Activated T-cell treated with anti-CD3 and anti-CD28 coated beads for 4 hours (primary cell): ENCODE results near the gene DPEP3.
A peak's percentile ranks its signal among the peaks of the same experiment; 100 is the strongest.
"Not testable (repeated sequence)": the region's sequence is repeated elsewhere in the genome, so short reads cannot be mapped to it uniquely, and the experiment has no call there.

Experiments
- DNase-seq: peaks from one replicate; pipeline ENCODE4 v3.0.0-alpha.2; 2020

The DPEP3 gene, protein sequence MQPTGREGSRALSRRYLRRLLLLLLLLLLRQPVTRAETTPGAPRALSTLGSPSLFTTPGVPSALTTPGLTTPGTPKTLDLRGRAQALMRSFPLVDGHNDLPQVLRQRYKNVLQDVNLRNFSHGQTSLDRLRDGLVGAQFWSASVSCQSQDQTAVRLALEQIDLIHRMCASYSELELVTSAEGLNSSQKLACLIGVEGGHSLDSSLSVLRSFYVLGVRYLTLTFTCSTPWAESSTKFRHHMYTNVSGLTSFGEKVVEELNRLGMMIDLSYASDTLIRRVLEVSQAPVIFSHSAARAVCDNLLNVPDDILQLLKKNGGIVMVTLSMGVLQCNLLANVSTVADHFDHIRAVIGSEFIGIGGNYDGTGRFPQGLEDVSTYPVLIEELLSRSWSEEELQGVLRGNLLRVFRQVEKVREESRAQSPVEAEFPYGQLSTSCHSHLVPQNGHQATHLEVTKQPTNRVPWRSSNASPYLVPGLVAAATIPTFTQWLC

DNA sequence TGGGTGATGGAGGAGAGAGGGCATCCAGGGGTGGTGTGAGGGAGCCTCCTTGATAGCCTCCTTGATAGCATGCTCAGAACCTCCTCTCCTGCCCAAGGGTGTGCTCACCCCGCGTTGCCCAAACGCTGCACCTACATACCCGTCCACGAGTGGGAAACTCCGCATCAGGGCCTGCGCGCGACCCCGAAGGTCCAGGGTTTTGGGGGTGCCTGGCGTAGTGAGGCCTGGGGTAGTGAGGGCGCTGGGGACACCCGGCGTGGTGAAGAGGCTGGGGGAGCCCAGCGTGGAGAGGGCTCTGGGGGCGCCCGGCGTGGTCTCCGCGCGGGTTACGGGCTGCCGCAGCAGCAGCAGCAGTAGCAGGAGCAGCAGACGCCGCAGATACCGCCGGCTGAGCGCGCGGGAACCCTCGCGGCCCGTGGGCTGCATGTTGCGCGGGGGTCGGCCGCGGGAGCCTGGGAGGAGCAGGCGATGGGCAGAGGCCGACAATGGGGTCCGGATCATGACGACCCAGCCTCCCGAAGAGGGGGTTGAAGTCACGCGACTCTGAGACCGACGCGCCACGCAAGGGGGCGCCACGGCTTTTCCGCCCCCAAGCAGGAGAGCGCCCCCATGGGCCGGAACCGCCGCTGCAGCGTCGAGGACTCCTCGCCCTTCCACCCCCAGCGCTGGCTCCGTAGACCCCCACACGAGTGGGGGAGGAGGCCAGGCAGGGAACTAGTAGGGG, at the start of gene DPEP3:
Gene DPEP3, minus strand, starts transcription at position 545 of the 724 bp plus-strand sequence. Its CDS starts 119 bp downstream, at position 426.
- no peak for DNase-seq

GRCh38 chr16:68028996-68029395, 48.7 kb upstream of the DPEP3 start:
- DNase-seq: no peak

DNA sequence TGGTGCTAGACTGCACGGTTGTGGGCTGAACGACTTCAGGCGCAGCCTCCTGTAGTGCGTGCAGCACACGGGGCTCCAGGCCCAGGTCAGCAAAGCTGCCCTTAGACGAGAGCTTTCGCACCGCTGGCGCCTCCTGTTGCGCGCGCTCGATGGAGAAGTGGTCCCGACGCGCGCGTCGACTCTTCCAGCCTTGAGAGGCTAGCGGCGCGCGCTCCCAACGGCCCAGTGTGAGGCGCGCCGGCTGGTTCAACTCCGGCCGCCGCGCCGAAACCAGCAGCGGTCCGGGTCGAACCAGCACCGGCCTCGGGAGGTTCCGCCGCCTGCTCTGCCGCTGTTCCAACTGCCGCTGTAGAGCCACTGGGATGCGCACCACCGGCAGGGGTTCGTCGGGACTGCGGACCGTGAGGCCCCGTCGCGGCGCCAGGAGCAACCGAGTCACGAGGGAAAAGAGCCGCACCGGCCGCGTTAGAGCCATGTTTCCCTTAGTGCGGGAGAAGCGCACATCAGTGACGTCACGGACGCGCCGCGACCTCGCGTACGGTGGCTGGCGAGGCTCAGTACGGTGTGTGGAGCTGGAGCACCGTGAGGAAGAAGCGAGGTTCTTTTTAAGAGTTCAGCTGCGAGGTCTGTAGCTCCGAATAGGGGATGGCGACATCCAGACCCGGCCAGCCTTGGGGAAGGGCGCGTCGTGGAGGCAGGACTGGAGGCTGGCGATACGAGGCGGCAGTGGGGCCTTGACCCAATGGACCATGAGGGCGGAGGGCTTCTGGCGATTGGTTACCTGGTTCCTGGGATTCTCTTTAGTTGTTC, 42.6 kb upstream of the DPEP3 start, which contains the start of the genes DDX28 and DUS2:
Gene DDX28, minus strand, starts transcription at position 505 of the 810 bp plus-strand sequence. Its CDS starts 30 bp downstream, at position 475.
Gene DUS2, plus strand, starts transcription at position 557 of the 810 bp plus-strand sequence. CDS start 14,740 bp downstream, outside the sequence.
- peak; percentile 95 for DNase-seq

DNA sequence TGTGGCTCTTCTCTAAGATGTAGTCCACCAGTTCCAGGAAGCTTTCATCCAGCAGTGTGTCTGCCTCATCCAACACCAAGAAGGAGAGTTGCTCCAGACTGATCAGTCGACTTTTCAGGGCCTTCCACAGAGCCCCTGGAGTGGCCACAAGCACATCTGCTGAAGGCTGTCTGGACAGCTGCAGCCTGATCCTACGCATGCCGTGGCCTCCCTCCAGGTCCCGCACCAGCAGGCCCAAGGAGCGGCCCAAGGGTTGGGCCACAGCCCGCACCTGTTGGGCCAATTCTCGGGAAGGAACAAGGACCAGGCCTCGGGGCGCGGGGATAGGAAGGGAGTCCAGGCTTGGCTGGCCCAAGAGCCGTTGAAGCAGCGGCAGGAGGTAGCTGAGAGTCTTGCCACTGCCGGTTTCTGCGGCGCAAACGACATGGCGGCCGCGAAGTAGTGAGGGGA, 42.0 kb upstream of the DPEP3 start:
- DNase-seq: no peak

- DNase-seq: no peak
These were observed 41.2 kb upstream of the DPEP3 start for GRCh38 chr16:68021490-68021889.

- DNase-seq: no peak
These were observed 38.9 kb upstream of the DPEP3 start for GRCh38 chr16:68019167-68019680.

DNA sequence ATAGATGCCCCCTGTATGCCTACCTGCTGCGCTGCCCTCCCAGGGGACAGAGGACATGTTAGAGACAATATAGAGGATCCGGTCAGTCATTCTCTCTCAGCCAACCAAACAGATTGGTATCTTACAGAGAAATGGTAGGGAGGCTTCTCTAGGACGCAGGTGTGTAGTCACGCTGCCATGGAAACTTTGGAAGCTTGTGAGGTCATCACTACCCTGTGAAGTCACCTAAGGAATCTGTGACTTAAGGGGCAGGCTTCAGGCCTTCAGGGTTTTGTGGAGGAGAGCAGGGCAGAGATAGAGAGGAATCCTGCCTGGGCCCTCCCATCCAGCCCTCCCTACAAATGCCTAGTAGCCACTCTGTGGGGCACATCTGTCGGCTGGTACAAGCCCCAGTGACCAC, 35.4 kb upstream of the DPEP3 start, which contains the start of gene DPEP2NB:
Gene DPEP2NB, minus strand, starts transcription at position 231 of the 400 bp plus-strand sequence. Its CDS starts 141 bp downstream, at position 90.
- no peak for DNase-seq

DNA sequence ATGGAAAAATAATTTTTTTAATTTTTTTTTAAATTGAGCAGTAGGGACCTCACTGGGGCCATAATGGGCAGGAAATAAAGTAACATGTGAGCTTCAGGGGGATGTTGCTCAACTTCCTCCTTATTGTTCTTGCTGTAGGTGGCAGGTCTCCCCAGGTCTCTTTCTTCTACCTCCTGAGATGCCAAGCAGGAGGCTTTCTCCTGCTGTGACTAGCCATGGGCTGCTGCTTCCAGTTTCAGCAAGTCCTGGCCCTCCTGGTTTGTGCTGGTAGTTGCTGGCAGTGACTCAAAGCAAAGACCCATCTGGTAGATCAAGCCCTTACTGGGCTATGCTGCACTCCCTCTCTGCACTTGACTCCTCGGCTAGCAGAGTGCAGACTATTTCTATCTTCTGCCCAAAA, 33.1 kb upstream of the DPEP3 start:
- DNase-seq: no peak

DNA sequence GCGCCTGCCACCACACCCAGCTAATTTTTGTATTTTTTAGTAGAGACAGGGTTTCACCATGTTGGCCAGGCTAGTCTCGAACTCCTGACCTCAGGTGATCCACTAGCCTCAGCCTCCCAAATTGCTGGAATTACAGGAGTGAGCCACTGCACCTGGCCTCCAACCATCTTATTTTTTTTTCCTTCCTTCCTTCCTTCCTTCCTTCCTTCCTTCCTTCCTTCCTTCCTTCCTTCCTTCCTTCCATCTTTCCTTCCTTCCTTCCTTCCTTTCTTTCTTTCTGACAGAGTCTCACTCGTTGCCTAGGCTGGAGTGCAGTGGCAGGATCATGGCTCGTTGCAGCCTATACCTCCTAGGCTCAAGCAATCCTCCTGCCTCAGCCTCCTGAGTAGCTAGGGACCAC, 29.6 kb upstream of the DPEP3 start:
- DNase-seq: not testable (repeated sequence)

DNA sequence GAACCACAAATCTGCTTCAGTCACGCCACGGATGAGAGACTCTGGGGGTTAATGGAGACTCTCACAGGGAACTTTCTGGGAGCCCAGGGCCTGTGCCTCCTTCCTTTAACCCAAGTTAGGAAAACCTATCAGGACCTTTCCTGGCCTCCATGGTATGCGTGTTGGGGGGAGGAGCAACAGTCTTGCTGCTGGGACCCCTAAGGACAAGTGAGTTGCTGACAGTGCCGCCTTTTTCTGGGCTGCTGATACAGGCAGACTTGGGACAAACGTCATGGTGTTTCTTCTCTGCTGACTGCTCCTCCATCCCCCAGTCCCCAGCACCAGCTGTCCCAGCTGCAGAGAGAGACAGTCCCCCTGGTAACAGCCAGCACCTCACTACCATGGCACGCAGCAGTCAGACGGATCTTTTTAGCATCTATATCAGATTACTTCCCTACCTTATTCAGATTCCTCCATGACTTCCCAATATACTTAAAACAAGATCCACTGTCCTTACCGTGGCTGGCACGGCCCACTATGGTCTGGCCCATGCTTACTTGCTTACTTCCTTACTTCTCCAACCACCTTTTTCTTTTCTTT, 28.9 kb upstream of the DPEP3 start:
- DNase-seq: no peak

DNA sequence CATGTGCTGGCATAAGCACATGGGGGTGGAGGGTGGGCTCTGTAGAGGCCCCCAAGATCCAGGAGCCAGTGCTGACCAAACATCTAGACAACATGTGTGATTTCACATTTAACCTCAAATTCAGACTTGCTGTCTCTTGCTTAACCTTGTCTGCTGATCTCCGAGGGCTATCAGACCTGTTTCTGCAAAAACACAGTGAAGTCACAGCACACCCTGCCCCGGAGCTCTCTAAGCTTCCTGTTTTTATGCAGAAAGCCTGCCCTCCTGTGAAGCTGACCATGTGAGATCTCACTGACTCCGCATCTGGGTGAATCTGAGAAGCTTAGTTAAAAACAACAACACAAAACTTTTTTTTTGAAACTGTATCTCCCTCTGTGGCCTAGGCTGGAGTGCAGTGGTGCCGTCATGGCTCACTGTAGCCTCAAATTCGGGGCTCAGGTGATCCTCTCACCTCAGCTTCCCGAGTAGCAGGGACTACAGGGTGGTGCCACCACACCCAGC, 25.5 kb upstream of the DPEP3 start:
- no peak for DNase-seq

- DNase-seq: no peak
These were observed 24.9 kb upstream of the DPEP3 start for GRCh38 chr16:68005211-68005610.

- DNase-seq: no peak
These were observed 22.7 kb upstream of the DPEP3 start for GRCh38 chr16:68003031-68003430.

- DNase-seq: no peak
These were observed 20.2 kb upstream of the DPEP3 start for GRCh38 chr16:68000450-68000849.

GRCh38 chr16:67999985-68000384, 19.7 kb upstream of the DPEP3 start:
- no peak for DNase-seq

- DNase-seq: peak; percentile 28
These were observed 18.7 kb upstream of the DPEP3 start, which contains the start of gene DPEP2 for GRCh38 chr16:67998779-67999688. Gene DPEP2, minus strand, starts transcription at chr16:67999484. Its CDS starts 6,272 bp downstream, at chr16:67993212.

GRCh38 chr16:67998231-67998778, 18.0 kb upstream of the DPEP3 start:
- DNase-seq: not testable (repeated sequence)

- DNase-seq: no peak
These were observed 16.4 kb upstream of the DPEP3 start for GRCh38 chr16:67996666-67997065.

- DNase-seq: no peak
These were observed 15.1 kb upstream of the DPEP3 start for GRCh38 chr16:67995423-67995822.

GRCh38 chr16:67994040-67994408, 13.7 kb upstream of the DPEP3 start:
- not testable (repeated sequence) for DNase-seq
